SK-N-SH (cell line): ENCODE measurements around the gene LHX4. TPM values are rescaled to one million over a fixed set of nuclear protein-coding genes. Genes with fewer than 3 reads are reported as not detected.

Experiments
- CTCF ChIA-PET: fragments of 300-600, 350-600 bp; formaldehyde crosslinking; extraction: SDS; loops from one replicate; lab custom pipeline; 2021; lab: Yijun Ruan, JAX
- POLR2A ChIA-PET: fragments of 350-600 bp; sonication (Branson Sonifier 250); formaldehyde crosslinking; extraction: SDS; loops from one replicate; lab custom pipeline; 2020; ENCODE audit warnings: antibody characterized with exemption, inconsistent platforms; lab: Yijun Ruan, JAX
- DNase-seq: peaks from one replicate; pipeline ENCODE4 v3.0.0; 2012
- H2AFZ ChIP-seq: fragments of 200-600 bp; sonication (generic); 2 replicates; pipeline ENCODE4 v1.8.1; 2016; ENCODE audit warnings: antibody characterized with exemption, mild to moderate bottlenecking, low read depth
- H3F3A ChIP-seq: fragments of 200-600 bp; sonication (generic); replicated peaks from 2 replicates; pipeline ENCODE3; 2016; ENCODE audit warnings: antibody characterized with exemption, mild to moderate bottlenecking; ENCODE audit not compliant: insufficient read depth
- H3K27ac ChIP-seq, 2 experiments: fragments of 200-500 bp in 1 of 2; fragments of 200-600 bp in 1 of 2; sonication (Bioruptor generic) in 1 of 2; sonication (generic), shearing (Covaris generic) in 1 of 2; 2 replicates each; pipeline versions ENCODE4 v1.5.1 to v1.6.1; 2014 to 2016; ENCODE audit warnings: low read depth in 2 of 2, inconsistent platforms in 1 of 2, low read length in 1 of 2, mild to moderate bottlenecking in 1 of 2, mixed read lengths in 1 of 2
- H3K27me3 ChIP-seq: fragments of 200-600 bp; sonication (generic), shearing (Covaris generic); 2 replicates; pipeline ENCODE4 v1.6.1; 2016; ENCODE audit warnings: mixed run types; ENCODE audit not compliant: insufficient read depth
- H3K36me3 ChIP-seq, 2 experiments: fragments of 200-500 bp in 1 of 2; fragments of 200-600 bp in 1 of 2; sonication (Bioruptor generic) in 1 of 2; sonication (generic) in 1 of 2; replicated peaks in 1 of 2; 2 replicates each; pipeline versions ENCODE3 to v1.5.1; 2014 to 2016; ENCODE audit warnings: low read length in 1 of 2, mild to moderate bottlenecking in 1 of 2; ENCODE audit not compliant: insufficient read depth in 2 of 2, control insufficient read depth in 1 of 2
- H3K4me1 ChIP-seq, 2 experiments: fragments of 200-500 bp in 1 of 2; fragments of 200-600 bp in 1 of 2; sonication (Bioruptor generic) in 1 of 2; sonication (generic), shearing (Covaris generic) in 1 of 2; 2 replicates each; pipeline versions ENCODE4 v1.5.1 to v1.6.1; 2014 to 2016; ENCODE audit warnings: low read depth in 1 of 2, low read length in 1 of 2, mixed run types in 1 of 2; ENCODE audit not compliant: insufficient read depth in 2 of 2, control insufficient read depth in 1 of 2
- H3K4me2 ChIP-seq: fragments of 200-600 bp; sonication (generic), shearing (Covaris generic); 2 replicates; pipeline ENCODE4 v1.6.1; 2017; ENCODE audit warnings: mixed run types
- H3K4me3 ChIP-seq, 2 experiments: fragments of 200-500 bp in 1 of 2; fragments of 200-600 bp in 1 of 2; sonication (Bioruptor generic) in 1 of 2; sonication (generic), shearing (Covaris generic) in 1 of 2; 2 replicates each; pipeline versions ENCODE4 v1.5.1 to v1.8.1; 2014 to 2016; ENCODE audit warnings: low read depth in 2 of 2, inconsistent platforms in 1 of 2, low read length in 1 of 2, mild to moderate bottlenecking in 1 of 2, mixed read lengths in 1 of 2, moderate library complexity in 1 of 2
- H3K79me2 ChIP-seq: fragments of 200-600 bp; sonication (generic); 2 replicates; pipeline ENCODE4 v1.8.1; 2017; ENCODE audit warnings: mild to moderate bottlenecking; ENCODE audit not compliant: insufficient read depth
- H3K9ac ChIP-seq: fragments of 200-600 bp; sonication (generic); 2 replicates; pipeline ENCODE4 v1.6.1; 2017; ENCODE audit warnings: mixed run types
- H3K9me2 ChIP-seq: fragments of 200-600 bp; sonication (generic); 2 replicates; pipeline ENCODE4 v1.6.1; 2017; ENCODE audit warnings: mixed run types
- H3K9me3 ChIP-seq: fragments of 200-600 bp; sonication (generic); 2 replicates; pipeline ENCODE4 v1.6.1; 2017; ENCODE audit warnings: mixed run types, mild to moderate bottlenecking, moderate library complexity
- H4K20me1 ChIP-seq: fragments of 200-600 bp; sonication (generic); 2 replicates; pipeline ENCODE4 v1.6.1; 2017; ENCODE audit warnings: mild to moderate bottlenecking, mixed run types; ENCODE audit not compliant: insufficient read depth
- CTCF ChIP-seq: fragments of 200-600 bp; sonication (generic); IDR thresholded peaks from 2 replicates; pipeline ENCODE4 v1.6.1; 2017; ENCODE audit warnings: antibody characterized with exemption, mild to moderate bottlenecking, moderate library complexity
- ELF1 ChIP-seq: IDR thresholded peaks from 2 replicates; pipeline ENCODE4 v1.4.0; 2012
- EP300 ChIP-seq, 2 experiments: IDR thresholded peaks; 2 replicates each; pipeline versions ENCODE4 v1.4.0 to v1.6.1; 2012; ENCODE audit warnings: borderline replicate concordance in 1 of 2, low read depth in 1 of 2, low read length in 1 of 2
- FOXM1 ChIP-seq: IDR thresholded peaks from 2 replicates; pipeline ENCODE4 v1.4.0; 2012; ENCODE audit warnings: low read depth, mild to moderate bottlenecking
- IRF3 ChIP-seq: fragments of 150-350 bp; IDR thresholded peaks from 2 replicates; pipeline ENCODE4 v1.6.1; 2016; ENCODE audit warnings: mild to moderate bottlenecking, low read depth, low read length
- MEF2A ChIP-seq: IDR thresholded peaks from 2 replicates; pipeline ENCODE4 v1.4.0; 2012; ENCODE audit warnings: low read depth, borderline replicate concordance
- NFIC ChIP-seq: IDR thresholded peaks from 2 replicates; pipeline ENCODE4 v1.4.0; 2012; ENCODE audit warnings: borderline replicate concordance
- POLR2AphosphoS5 ChIP-seq: IDR thresholded peaks from 2 replicates; pipeline ENCODE4 v1.6.1; 2012; ENCODE audit warnings: low read depth, low read length
- RCOR1 ChIP-seq: fragments of 150-350 bp; IDR thresholded peaks from 2 replicates; pipeline ENCODE4 v1.6.1; 2017; ENCODE audit warnings: antibody characterized with exemption, low read length
- RFX5 ChIP-seq: IDR thresholded peaks from 2 replicates; pipeline ENCODE4 v1.6.1; 2012; ENCODE audit warnings: mild to moderate bottlenecking, improper control_type of control experiment, low read length
- TCF12 ChIP-seq: IDR thresholded peaks from 2 replicates; pipeline ENCODE4 v1.4.0; 2012
- ZBTB33 ChIP-seq: IDR thresholded peaks from 2 replicates; pipeline ENCODE4 v1.4.0; 2012; ENCODE audit warnings: low read depth, borderline replicate concordance
- WGBS: methylation state at CpG from one replicate; pipeline ENCODE4 v1.1.6; 2017; ENCODE audit warnings: low lambda C conversion rate; 5-methylcytosine and 5-hydroxymethylcytosine counted together
- polyA plus RNA-seq, 3 experiments: library from polyadenylated mRNA; depleted of rRNA; stranded (reverse); fragments of >200 nt; gene quantifications; 2 replicates each; pipeline ENCODE4 v1.2.3, GENCODE V29; 2012

The LHX4 gene
- polyA plus RNA-seq, 1 of the 3 experiments (the other 2 are of a cell fraction) = not detected

- Histone ChIP-seq H3K9me3 (no peaks in the 10 kb centered on the region), H2AFZ (no peak overlapping the region), H3K27me3 (no peaks in the 10 kb centered on the region), H3K4me1 (peaks cover 0 to 3% of the 10 kb centered on the region in 2 experiments; a peak in 1 of 4 replicates), H3K4me3 (no peak overlapping the region), H3K79me2 (no peaks in the 10 kb centered on the region), H3K4me2 (no peak overlapping the region), H3K36me3 (no peaks in the 10 kb centered on the region), H3K27ac (no peak overlapping the region), H4K20me1 (no peaks in the 10 kb centered on the region), H3K9ac (no peak overlapping the region), H3K9me2 (no peaks in the 10 kb centered on the region), H3F3A (no peaks in the 10 kb centered on the region)
- DNase-seq = no peak
- TF ChIP-seq RFX5 = no peak
- no peak for TF ChIP-seq MEF2A
- no peak for TF ChIP-seq TCF12
- TF ChIP-seq RCOR1 = no peak
- TF ChIP-seq CTCF = no peak
- TF ChIP-seq NFIC = no peak
- no peak for TF ChIP-seq ELF1
- WGBS = 72% methylated on average over 8 of the region's 8 CpGs
- POLR2A ChIA-PET = no interaction called here
- CTCF ChIA-PET = no interaction called here
Observed at GRCh38 chr1:180211860-180212229, 18.2 kb upstream of the LHX4 start.

GRCh38 chr1:180213401-180214170 lies 16.5 kb upstream of the LHX4 start:
- WGBS = 78% methylated on average over 15 of the region's 15 CpGs
- ChIA-PET POLR2A (no interaction called here), CTCF (interaction anchor here (1.5 to 1.6 kb wide), 2 partner anchors 12 to 26 kb away, joined by 4 to 7 read pairs; no protein-coding TSS in a partner anchor)
- H4K20me1 ChIP-seq = no peaks in the 10 kb centered on the region
- DNase-seq = no peak
- H3K27me3 ChIP-seq = no peaks in the 10 kb centered on the region
- TF ChIP-seq RCOR1 = no peak
- TF ChIP-seq POLR2AphosphoS5 = no peak
- no peak for TF ChIP-seq IRF3
- no peak for TF ChIP-seq MEF2A
- no peak for TF ChIP-seq ZBTB33
- no peak for TF ChIP-seq EP300 (IDR thresholded peaks at IDR 0.05; ENCODE audit: borderline replicate concordance in 1 of 2, low read depth in 1 of 2, low read length in 1 of 2)
- TF ChIP-seq FOXM1 = no peak
- TF ChIP-seq, all 33 proteins: peak for 0
- Histone ChIP-seq H2AFZ (no peak overlapping the region), H3K4me3 (no peak overlapping the region), H3K27ac (no peak overlapping the region), H3K9me2 (no peaks in the 10 kb centered on the region), H3K36me3 (no peaks in the 10 kb centered on the region), H3K4me1 (peaks cover 0 to 3% of the 10 kb centered on the region in 2 experiments; a peak in 1 of 4 replicates), H3F3A (no peaks in the 10 kb centered on the region), H3K9ac (no peak overlapping the region), H3K9me3 (no peaks in the 10 kb centered on the region), H3K79me2 (no peaks in the 10 kb centered on the region), H3K4me2 (no peak overlapping the region)
